NOMO-1 treated with DMSO at 0.1 percent for 48 hours (cell line): ENCODE data around the gene ADIG.
"Not testable (repeated sequence)": the region's sequence is repeated elsewhere in the genome, so short reads cannot be mapped to it uniquely, and the experiment has no call there.

Experiments
- DNase-seq: peaks from one replicate; lab custom pipeline; 2025; ENCODE audit not compliant: unreplicated experiment; lab: John Stamatoyannopoulos, UW

Gene ADIG

GRCh38 chr20:38569747-38570525, 11.1 kb upstream of the ADIG start:
- no peak for DNase-seq

- DNase-seq: no peak
Measured at GRCh38 chr20:38573413-38573812, 7.6 kb upstream of the ADIG start.

GRCh38 chr20:38579219-38579910, 1.6 kb upstream of the ADIG start:
- no peak for DNase-seq

GRCh38 chr20:38579921-38580320, 1.1 kb upstream of the ADIG start:
- DNase-seq: no peak

GRCh38 chr20:38581830-38582358, 897 bp downstream of the ADIG start:
- DNase-seq: no peak

- no peak for DNase-seq
Measured at GRCh38 chr20:38583306-38583705, 2.3 kb downstream of the ADIG start.

GRCh38 chr20:38584099-38584763, 3.2 kb downstream of the ADIG start:
- DNase-seq: no peak

GRCh38 chr20:38585404-38586180, 4.6 kb downstream of the ADIG start:
- DNase-seq: no peak

- DNase-seq: no peak
Measured at GRCh38 chr20:38586181-38586525, 5.2 kb downstream of the ADIG start.

GRCh38 chr20:38588303-38588702, 7.3 kb downstream of the ADIG start:
- no peak for DNase-seq

GRCh38 chr20:38589351-38589750, 8.4 kb downstream of the ADIG start:
- no peak for DNase-seq

- no peak for DNase-seq
Measured at GRCh38 chr20:38589967-38590675, 9.1 kb downstream of the ADIG start.

GRCh38 chr20:38590676-38591473, 9.9 kb downstream of the ADIG start:
- no peak for DNase-seq

- DNase-seq: no peak
Measured at GRCh38 chr20:38591474-38592410, 10.7 kb downstream of the ADIG start.

GRCh38 chr20:38592411-38592790, 11.4 kb downstream of the ADIG start:
- not testable (repeated sequence) for DNase-seq

- not testable (repeated sequence) for DNase-seq
Measured at GRCh38 chr20:38594281-38594680, 13.3 kb downstream of the ADIG start.

- DNase-seq: not testable (repeated sequence)
Measured at GRCh38 chr20:38595886-38596285, 14.9 kb downstream of the ADIG start.

- no peak for DNase-seq
Measured at GRCh38 chr20:38599410-38599882, 18.4 kb downstream of the ADIG start.
